Neural cell (in vitro differentiated cells): ENCODE measurements around the gene SPATA13.

Experiments used
- EZH2 ChIP-seq: fragments of 200-600, 300-800 bp; shearing (Covaris generic), sonication (generic); IDR thresholded peaks from 2 replicates; pipeline ENCODE4 v1.6.1; 2014; ENCODE audit warnings: antibody characterized with exemption, low read length, borderline replicate concordance, mild to moderate bottlenecking; ENCODE audit not compliant: insufficient read depth, poor library complexity, severe bottlenecking
- MXI1 ChIP-seq: fragments of 450-650 bp; conservative IDR thresholded peaks from 2 replicates; pipeline ENCODE4 v1.6.1; 2014; ENCODE audit warnings: antibody characterized with exemption, mild to moderate bottlenecking; ENCODE audit not compliant: poor library complexity, severe bottlenecking
- POLR2AphosphoS5 ChIP-seq: IDR thresholded peaks from 2 replicates; pipeline ENCODE4 v1.6.1; 2012
- TF ChIP-seq, protein P1 (sequence below): fragments of 450-650 bp; IDR thresholded peaks from 2 replicates; pipeline ENCODE4 v1.5.1; 2014; ENCODE audit warnings: antibody characterized with exemption, mild to moderate bottlenecking, moderate library complexity; ENCODE audit not compliant: poor library complexity, severe bottlenecking
- TF ChIP-seq, protein P2 (sequence below): IDR thresholded peaks from 2 replicates; pipeline ENCODE4 v1.6.1; 2012; ENCODE audit warnings: borderline replicate concordance

DNA sequence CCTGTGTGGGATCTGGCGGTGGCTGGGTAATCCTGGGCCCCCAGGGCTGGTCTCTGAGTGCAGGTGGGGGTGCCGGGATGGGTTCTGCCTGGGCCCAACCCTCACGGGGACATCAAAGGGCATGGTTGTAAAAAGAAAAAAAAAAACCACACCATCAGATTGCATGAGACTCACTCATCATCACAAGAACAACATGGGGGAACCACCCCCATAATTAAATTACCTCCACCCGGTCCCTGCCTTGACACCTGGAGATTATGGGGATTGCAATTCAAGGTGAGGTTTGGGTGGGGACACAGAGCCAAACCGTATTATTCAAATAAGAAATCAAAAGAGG lies 163.2 kb downstream of the SPATA13 start:
- TF ChIP-seq, protein P1, sequence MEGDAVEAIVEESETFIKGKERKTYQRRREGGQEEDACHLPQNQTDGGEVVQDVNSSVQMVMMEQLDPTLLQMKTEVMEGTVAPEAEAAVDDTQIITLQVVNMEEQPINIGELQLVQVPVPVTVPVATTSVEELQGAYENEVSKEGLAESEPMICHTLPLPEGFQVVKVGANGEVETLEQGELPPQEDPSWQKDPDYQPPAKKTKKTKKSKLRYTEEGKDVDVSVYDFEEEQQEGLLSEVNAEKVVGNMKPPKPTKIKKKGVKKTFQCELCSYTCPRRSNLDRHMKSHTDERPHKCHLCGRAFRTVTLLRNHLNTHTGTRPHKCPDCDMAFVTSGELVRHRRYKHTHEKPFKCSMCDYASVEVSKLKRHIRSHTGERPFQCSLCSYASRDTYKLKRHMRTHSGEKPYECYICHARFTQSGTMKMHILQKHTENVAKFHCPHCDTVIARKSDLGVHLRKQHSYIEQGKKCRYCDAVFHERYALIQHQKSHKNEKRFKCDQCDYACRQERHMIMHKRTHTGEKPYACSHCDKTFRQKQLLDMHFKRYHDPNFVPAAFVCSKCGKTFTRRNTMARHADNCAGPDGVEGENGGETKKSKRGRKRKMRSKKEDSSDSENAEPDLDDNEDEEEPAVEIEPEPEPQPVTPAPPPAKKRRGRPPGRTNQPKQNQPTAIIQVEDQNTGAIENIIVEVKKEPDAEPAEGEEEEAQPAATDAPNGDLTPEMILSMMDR, result no peak
- TF ChIP-seq EZH2 (no peak), POLR2AphosphoS5 (no peak), MXI1 (no peak)
- TF ChIP-seq, protein P2, sequence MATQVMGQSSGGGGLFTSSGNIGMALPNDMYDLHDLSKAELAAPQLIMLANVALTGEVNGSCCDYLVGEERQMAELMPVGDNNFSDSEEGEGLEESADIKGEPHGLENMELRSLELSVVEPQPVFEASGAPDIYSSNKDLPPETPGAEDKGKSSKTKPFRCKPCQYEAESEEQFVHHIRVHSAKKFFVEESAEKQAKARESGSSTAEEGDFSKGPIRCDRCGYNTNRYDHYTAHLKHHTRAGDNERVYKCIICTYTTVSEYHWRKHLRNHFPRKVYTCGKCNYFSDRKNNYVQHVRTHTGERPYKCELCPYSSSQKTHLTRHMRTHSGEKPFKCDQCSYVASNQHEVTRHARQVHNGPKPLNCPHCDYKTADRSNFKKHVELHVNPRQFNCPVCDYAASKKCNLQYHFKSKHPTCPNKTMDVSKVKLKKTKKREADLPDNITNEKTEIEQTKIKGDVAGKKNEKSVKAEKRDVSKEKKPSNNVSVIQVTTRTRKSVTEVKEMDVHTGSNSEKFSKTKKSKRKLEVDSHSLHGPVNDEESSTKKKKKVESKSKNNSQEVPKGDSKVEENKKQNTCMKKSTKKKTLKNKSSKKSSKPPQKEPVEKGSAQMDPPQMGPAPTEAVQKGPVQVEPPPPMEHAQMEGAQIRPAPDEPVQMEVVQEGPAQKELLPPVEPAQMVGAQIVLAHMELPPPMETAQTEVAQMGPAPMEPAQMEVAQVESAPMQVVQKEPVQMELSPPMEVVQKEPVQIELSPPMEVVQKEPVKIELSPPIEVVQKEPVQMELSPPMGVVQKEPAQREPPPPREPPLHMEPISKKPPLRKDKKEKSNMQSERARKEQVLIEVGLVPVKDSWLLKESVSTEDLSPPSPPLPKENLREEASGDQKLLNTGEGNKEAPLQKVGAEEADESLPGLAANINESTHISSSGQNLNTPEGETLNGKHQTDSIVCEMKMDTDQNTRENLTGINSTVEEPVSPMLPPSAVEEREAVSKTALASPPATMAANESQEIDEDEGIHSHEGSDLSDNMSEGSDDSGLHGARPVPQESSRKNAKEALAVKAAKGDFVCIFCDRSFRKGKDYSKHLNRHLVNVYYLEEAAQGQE, result no peak
